GM13976 (cell line): ENCODE data around the gene KAZALD1.

Source experiments
- DNase-seq: peaks from one replicate; pipeline ENCODE4 v3.0.0; 2012; ENCODE audit warnings: low spot score
- CTCF ChIP-seq: IDR thresholded peaks from 2 replicates; pipeline ENCODE4 v1.5.1; 2012; ENCODE audit warnings: borderline replicate concordance, mild to moderate bottlenecking; ENCODE audit not compliant: insufficient read depth; ENCODE audit errors: extremely low read depth, missing control alignments, control extremely low read depth
- in situ Hi-C: fragments of 300-500 bp; cut with MboI; formaldehyde crosslinking; loops from one replicate; pipeline ENCODE4 v1.12.0; 2022; ENCODE audit warnings: low sequenced_read_pairs, mixed read lengths, inconsistent platforms; ENCODE audit not compliant: unreplicated experiment

KAZALD1 gene

GRCh38 chr10:101091546-101092290 lies 29.9 kb downstream of the KAZALD1 start:
- in situ Hi-C loops, result no loop called here
- no peak for DNase-seq
- no peak for TF ChIP-seq CTCF

GRCh38 chr10:101092881-101093354 lies 31.1 kb downstream of the KAZALD1 start:
- TF ChIP-seq CTCF, result no peak
- DNase-seq, result no peak
- in situ Hi-C loops, result no loop called here

- in situ Hi-C loops, result no loop called here
- no peak for TF ChIP-seq CTCF
- no peak for DNase-seq
Measured at GRCh38 chr10:101094121-101094879, 32.5 kb downstream of the KAZALD1 start.

- in situ Hi-C loops, result no loop called here
- TF ChIP-seq CTCF, result no peak
- no peak for DNase-seq
Measured at GRCh38 chr10:101095004-101095403, 33.2 kb downstream of the KAZALD1 start.

- DNase-seq, result peak; percentile 88
- peak; percentile 88 for TF ChIP-seq CTCF
- in situ Hi-C loops, result no loop called here
Measured at GRCh38 chr10:101095550-101096213, 33.9 kb downstream of the KAZALD1 start.

- no peak for DNase-seq
- TF ChIP-seq CTCF, result no peak
- in situ Hi-C loops, result no loop called here
Measured at GRCh38 chr10:101096378-101096777, 34.6 kb downstream of the KAZALD1 start.
